GM21423 (cell line): ENCODE data around the gene EFEMP2.
A peak's percentile ranks its signal among the peaks of the same experiment; 100 is the strongest.

Experiments
- ATAC-seq: cut with Tn5 transposase; IDR thresholded peaks from one replicate; pipeline ENCODE4 v1.9.1; 2021; ENCODE audit warnings: mild to moderate bottlenecking, moderate library complexity; ENCODE audit not compliant: unreplicated experiment

The EFEMP2 gene

DNA sequence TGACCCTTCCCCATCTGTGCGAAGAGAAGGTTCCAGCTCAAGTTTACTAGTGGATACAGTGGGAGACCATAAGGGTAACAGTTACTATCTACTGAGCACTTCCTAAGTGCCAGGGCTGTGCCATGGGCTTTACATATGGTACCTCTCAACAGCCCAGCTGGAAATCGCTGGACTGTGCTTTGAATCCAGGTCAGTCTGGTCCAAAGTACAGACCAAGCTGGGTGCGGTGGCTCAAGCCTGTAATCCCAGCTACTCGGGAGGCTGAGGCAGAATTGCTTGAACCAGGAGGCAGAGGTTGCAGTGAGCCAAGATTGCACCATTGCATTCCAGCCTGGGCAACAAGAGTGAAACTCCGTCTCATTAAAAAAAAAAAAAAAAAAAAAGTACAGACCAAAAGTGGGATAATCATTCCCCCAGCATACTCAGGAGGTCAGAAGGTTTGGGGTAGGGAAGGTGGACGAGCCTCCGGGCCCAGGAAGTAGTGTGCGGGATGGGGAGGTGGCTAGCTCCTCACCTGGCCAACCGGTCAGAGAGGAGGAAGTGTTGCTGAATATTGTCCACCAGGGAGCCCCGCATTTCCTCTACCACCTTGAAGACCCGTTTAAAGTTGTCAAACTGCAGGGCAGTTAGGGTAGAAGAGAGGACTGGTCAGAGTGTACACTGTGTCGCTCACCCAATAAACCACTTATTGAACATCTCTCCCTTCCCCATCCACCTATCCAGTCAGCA lies 13.4 kb upstream of the EFEMP2 start:
- ATAC-seq, result no peak

DNA sequence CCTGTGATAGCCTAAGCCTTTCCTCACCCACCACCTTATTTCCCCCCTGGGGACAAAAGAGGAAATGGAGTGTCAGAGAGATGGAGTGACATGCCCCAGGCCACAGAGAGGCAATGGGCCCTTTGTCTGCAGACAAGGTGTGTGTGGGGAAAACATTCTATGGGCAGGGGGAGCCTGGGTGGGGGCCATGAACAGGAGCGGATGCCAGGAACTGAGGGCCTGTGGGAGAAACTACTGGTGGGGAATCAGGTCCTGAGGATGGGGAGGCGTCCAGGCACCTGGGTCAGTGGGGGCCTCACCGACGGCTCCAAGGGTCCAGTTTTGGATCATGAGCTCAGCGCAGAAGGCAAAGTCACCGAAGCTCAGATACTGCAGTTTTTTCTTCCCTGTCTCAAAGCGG lies 12.6 kb upstream of the EFEMP2 start:
- ATAC-seq, result no peak

DNA sequence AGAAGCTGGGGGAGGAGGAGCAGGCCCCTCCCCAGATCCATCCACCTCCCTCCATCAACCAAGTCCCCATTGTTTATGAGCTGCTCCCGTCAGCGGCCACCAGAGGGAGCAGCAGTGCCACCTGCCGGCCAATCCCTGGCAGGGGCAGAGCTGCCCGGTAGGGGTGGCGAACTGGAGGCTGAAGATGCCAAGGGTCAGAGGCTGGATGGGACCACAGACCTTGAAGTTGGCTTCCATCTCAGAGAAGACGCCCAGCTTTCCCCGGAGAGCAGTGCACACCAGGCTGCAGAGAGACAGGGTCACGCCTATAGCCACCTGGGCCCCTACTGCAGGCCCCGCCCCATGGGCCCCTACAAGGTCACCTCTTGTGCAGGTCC lies 12.1 kb upstream of the EFEMP2 start:
- ATAC-seq, result no peak

DNA sequence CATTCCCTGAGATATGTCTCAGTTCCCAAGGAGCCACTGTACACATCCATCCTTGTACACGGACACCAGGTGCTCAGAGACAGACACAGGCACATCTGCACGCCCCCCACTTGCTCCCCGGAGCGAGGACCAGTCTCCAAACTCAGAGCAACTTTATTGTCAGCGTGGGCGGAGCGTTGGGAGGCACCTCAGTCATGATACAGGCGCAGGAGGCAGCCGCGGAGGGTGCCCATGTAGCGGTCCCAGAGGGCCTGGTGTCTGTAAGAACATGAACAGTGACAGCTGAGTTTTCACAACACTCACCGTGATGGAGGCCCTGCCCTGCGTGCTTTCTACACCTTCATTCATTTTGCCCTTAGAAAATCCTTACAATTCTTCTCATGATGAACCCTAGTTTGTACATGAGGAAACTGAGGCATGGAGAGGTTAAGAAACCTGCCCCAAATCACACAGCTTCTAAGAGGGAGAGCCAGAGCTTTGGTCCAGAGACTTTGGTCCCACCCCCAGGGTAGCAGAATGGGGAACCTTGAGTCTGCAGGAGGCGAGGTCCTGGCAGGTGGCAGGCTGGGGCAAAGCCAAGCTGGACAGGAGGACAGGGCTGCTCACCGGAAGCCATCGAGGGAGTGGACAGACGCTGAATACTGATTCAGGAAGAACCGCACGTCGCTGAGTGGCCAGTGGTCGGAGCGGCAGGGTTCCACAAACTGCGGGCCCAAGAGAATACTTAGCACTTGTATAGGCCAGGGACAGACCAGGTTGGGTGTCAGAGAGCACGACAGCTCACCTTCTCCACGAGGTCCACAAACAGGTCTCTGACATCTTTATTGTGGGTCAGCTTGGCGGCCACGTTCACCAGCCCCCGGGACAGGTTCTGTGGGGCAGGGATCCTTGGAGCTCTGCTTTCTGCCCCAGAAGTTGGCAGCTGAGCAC lies 11.5 kb upstream of the EFEMP2 start:
- no peak for ATAC-seq

DNA sequence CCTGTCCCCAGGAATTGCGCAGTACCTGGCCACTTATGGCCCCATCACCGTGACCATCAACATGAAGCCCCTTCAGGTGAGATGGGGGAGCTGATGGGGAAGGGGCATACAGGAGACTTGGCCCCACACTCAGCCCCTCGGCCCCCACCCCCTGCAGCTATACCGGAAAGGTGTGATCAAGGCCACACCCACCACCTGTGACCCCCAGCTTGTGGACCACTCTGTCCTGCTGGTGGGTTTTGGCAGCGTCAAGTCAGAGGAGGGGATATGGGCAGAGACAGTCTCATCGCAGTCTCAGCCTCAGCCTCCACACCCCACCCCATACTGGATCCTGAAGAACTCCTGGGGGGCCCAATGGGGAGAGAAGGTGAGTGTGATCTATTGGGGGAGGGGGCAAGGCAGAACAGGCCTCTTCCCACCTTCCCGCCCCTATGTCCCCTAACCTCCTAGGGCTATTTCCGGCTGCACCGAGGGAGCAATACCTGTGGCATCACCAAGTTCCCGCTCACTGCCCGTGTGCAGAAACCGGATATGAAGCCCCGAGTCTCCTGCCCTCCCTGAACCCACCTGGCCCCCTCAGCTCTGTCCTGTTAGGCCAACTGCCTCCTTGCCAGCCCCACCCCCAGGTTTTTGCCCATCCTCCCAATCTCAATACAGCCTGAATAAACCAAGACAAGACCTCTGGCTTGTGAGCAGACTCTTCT lies 10.6 kb upstream of the EFEMP2 start:
- ATAC-seq, result no peak

DNA sequence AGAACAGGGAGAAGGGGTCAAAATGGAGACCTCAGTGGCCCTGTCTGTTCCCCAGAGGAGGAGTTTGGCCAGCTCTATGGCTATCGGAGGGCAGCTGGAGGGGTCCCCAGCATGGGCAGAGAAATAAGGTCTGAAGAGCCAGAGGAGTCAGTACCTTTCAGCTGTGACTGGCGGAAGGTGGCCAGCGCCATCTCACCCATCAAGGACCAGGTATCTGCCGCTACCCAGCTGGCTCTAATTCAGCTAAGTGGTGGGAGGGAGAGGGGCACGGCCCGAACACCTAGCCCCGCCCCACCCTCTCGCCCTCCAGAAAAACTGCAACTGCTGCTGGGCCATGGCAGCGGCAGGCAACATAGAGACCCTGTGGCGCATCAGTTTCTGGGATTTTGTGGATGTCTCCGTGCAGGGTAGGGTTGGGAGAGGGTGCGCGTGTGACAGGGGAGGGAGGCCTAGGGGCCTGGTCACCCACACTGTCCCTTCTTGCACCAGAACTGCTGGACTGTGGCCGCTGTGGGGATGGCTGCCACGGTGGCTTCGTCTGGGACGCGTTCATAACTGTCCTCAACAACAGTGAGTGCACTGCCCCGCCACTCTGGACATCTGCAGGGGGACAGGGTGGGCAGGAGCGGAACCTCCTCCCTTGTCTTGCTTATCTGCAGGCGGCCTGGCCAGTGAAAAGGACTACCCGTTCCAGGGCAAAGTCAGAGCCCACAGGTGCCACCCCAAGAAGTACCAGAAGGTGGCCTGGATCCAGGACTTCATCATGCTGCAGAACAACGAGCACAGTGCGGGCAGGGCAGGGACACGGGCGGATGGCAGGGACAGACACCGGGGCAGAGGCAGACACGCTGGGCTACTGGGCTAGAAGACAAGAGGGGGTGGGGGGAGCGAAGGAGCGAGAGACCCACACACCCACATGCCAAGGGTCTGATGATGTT lies 9.8 kb upstream of the EFEMP2 start:
- no peak for ATAC-seq

DNA sequence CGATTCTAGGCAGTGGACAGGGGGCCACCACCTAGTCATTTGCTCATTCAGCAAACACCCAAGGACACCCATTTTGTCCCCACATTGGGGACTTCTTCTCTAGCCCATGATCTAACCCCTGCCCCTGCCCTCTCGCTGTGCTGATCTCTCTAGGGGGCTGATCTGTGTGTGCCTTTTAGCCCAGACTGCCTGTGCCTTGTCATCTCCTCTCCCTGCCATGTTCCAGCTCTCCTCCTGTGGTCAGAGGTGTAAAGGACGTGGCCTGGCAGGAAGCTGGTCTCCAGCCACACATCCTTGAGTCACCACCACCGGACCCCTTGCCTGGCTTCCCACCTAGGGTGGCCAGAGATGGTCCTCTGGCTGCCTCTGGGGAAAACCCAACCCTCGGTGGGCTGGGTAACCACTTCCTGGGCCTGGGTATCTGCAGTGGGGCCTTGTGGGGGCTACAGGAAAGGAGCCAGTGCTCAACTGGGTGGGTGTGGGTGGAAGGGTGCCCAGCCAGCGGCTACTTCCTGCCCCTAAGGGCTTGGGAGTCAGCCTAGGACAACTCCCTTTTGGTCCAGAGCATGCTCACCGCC lies 8.3 kb upstream of the EFEMP2 start:
- ATAC-seq, result no peak

DNA sequence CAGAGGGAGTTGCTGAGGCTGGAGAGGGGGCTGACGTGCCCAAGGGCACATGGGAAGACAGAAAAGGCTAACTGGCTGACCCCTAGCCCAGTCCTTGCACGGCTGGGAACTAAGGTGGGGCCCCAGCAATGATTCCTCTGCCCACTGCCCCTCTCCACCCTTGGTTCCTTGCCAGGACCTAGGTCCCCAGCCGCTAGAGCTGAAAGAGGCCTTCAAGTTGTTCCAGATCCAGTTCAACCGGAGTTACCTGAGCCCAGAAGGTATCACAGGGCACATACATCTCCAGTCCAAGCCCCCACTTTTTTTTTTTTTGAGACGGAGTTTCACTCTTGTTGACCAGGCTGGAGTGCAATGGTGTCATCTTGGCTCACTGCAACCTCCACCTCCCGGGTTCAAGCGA lies 7.4 kb upstream of the EFEMP2 start:
- ATAC-seq, result no peak

DNA sequence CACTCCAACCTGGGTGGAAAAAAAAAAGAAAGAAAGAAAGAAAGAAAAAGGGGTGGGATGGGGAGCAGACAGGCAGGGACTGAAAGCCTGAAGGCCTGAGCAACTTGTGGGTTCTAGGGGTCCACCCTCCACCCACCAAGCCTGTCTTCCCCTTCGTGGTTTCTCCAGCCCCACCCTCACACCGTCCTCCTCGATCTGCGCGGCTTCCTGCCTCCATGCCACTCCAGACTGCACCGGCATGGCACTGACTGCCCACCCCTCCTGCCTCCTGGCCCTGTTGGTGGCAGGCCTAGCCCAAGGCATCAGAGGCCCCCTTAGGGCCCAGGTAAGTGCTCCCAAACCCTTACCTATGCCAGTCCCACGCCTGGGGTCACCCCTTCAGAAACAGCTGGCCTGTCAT lies 7.0 kb upstream of the EFEMP2 start, which contains the start of gene CTSW:
Gene CTSW (plus strand): TSS at position 221 of the 400 bp plus-strand sequence. CDS start 18 bp downstream, at position 239.
- ATAC-seq, result no peak

DNA sequence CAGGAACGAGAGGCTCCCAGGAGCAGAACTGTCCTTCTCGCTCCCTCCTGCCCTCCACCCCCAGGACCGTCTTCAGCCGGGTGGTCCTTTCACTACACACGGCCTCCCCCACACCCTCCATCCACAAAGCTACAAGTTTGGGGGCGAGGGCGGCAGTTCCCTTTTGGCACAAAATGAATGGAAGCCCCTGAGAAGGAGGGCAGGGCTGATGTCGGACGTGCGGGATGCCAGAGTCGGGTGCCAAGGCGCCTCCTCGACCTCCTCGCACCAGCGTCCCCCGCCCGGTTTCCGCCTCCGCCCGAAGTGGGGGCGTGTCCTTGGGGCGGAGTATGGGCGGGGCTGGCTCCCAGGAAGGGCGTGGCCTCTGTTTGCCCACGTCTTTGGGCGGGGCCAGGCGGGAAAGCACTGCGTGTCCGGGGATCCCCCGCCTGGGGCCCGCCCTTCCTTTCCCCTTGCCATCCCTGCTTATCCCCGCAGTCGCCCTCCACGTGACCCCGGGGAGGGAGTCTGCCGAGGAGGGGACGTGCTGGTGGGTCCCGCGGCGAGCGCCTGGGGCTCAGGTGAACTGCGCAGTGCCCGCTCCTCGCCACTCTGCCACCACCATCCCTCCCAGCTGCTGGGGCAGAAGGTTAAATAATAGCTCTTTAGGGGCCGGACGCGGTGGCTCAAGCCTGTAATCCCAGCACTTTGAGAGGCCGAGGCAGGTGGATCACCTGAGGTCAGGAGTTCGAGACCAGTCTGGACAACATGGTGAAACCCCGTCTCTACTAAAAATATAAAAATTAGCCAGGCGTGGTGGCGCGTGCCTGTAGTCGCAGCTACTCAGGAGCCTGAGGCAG lies 937 bp upstream of the EFEMP2 start:
- ATAC-seq, result peak; percentile 79

DNA sequence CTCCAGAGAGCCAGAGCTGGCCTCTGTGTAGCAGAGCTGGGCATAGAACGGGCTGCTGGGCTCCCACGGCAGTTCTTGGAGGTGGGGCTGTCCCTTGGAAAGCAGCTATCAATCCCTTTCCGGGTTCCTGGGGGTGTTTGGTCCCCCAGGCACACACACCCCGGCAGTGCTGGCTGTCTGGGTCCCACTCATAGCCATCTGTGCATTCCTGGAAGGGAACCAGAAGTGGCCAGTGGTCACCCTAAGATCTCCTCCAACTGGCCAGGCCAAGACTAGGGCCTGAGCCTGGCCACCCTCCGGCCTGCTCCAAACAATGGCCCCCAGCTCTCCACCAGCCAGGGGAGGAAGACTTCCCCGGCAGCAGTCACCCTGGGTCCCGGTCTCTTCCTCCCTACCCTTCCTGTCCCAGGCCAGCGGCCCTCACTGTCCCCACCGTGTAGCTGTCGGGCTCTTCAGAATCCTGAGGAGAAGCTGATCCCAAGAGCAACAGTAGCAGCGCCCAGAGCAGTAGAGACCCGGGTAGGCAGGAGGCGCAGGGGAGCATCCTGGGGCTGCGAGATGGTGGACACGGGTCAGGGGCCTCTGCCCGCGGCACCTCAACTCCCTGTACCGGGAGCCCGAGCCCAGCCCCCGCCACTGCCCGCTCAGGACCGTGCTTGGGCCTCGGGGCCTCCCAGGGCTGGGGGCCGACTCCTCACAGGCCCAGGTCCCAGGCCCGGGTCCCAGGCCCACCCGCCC lies 620 bp downstream of the EFEMP2 start:
- ATAC-seq, result no peak

DNA sequence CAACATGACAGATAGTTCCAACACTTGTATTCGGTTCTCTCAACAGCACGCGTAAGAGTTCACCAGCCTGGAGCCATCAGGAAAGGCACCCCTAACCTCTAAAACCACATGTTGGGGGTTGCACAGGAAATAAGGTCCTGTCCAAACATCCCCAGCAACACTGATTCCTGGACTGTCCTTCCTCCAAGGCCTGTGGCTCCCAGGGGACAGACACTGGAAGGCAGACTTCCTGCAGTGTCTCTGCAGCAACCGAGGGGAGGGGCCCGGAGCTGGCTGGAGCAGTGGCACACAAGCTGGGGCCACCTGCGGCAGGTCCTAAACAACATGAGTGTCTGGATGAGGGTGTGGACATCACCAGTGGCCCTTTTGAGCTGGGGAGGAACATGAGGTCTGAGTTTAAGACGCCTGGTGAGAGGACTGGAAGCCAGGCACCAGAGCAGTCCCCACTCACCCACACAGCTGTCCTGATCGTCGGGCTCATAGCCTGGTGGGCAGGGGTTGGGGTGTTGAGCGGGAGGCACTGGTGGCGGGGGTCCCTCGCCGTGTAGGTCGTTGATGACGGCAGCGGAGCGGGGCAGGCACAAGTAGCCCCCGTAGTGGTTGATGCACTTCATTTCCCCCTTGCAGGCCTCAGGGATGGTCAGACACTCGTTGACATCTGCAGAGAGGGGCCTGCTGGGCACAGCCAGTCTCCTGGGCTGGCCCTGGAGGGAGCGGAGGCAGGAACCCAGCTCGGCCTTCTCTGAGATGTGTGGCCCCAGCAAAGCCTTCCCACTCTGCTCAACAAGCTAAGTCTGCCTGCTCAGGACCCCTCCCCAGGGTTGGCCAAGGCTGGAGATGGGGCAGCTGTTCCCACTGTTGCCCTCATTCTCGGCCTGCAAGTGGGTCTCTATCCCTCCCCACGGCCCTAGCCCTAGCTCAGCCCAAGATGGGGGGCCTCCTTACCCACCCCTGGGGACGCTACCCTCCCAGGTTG lies 1.6 kb downstream of the EFEMP2 start:
- ATAC-seq, result no peak

DNA sequence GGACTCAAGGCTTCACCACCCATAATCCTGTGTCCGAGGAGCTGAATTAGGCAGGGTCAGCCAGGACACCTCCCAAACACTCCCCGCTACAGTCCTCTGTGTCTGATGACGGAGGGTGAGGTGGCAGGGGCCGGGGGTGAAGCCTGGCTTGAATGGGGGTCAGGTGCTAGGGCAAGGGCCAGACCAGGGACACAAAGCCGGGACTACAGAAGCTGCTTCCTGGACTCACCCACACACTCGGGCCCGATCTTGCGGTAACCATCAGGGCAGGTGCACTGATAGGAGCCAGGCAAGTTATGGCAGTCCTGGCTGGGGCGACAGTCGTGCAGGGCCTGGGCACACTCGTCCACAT lies 2.3 kb downstream of the EFEMP2 start:
- ATAC-seq, result no peak

DNA sequence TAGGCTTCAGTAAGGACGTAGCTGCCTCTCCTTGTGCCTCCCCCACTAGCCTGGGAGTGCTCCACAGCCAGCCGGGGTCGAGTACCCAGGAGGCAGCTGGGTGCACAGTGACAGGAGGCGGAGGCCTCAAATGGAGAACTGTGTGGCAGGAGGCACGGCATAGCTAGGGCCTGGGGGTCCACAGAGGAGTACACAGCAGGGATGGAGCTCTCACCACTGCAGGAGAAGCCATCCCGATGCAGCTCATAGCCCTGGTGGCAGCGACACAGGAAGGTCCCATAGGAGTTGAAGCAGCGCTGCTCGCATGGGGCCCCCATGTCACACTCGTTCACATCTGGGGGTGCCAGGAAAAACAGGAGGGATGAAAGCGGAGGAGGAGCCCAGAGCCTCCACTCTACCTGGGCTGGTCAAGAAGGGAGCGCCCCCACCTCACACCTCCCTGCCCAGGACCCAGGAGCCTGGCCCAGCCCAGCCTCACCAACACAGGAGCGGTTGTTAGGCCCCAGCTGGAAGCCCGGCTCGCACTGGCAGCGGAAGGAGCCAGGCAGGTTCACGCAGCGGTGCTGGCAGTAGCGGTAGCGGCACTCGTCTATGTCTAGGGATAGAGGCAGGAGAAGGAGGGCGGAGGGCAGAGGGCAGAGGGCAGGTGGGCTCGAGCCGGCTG lies 2.8 kb downstream of the EFEMP2 start:
- no peak for ATAC-seq

DNA sequence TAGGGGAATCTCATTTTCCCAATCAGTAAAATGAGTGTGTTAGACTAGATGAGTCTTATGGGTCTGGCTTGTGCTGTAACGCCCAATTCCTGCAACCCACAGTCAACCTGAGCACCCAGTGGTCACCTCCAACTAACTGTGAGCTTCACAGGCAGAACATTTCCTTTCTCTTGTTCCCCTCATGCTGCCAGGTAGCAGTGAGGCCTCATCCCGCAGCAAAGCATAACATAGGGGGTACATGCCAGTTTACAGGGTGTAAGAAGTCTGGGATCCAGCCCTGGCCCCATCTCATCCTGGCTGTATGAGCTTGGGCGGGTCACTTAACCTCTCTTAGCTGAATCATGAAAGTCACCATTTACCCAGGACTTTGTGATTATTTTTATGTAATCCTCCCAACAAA lies 3.7 kb downstream of the EFEMP2 start:
- no peak for ATAC-seq

DNA sequence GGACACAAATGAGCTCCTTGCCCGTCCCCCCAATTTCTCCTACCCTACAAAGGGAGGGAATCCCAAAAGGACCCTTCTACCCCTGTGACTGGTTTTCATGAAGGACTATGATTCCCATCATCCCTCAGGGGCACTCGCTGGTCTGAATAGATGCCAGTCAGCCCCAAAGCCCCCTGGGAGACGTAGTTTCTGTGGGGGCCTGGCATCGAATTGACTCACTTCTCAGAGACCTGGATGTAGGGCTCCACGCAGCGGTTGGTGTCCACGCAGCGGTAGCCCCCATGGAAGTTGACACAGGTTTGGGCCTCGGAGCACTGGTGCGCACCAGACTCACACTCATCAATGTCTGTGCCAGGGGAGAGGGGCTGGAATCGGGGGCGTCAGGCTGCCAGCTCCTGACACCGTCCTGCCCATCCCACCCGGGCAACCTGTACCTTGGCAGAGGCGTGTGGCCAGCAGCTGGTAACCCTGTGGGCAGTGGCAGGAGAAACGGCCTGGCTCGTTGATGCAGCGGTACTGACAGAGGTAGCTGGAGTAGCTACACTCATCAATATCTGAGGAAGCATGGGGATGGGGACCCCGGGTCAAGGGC lies 4.4 kb downstream of the EFEMP2 start:
- no peak for ATAC-seq
